GM23248 (cell line): Measurements from ENCODE around the gene HEATR5A.

Experiments
- EZH2 ChIP-seq: fragments of 200-600 bp; sonication (generic); IDR thresholded peaks from 2 replicates; pipeline ENCODE4 v1.6.1; 2018; ENCODE audit warnings: antibody characterized with exemption, mild to moderate bottlenecking; ENCODE audit not compliant: insufficient read depth, poor library complexity, severe bottlenecking
- EZH2phosphoT487 ChIP-seq: fragments of 200-600 bp; sonication (generic); IDR thresholded peaks from 2 replicates; pipeline ENCODE4 v1.6.1; 2018; ENCODE audit warnings: antibody characterized with exemption, moderate library complexity, mild to moderate bottlenecking, low read depth; ENCODE audit not compliant: insufficient read depth

DNA sequence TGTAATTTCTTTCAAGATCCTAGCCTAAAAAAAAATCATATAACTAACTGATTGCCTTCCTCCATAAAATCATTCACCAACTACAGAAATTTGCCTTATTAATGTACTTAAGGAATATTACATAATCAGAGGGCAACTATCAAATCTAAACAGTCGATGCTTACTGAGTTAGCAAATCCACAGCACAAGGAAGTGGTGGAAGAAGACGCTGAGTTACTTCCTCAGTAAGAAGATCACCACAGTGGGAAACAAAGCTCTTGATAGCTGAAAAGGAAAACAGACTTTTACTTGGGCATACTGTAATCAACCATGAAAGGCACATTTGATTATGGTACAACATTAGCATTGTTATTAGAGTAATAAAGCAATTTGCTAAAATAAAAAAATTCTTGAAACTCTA is 48.7 kb downstream of the HEATR5A start:
- TF ChIP-seq EZH2 (no peak), EZH2phosphoT487 (no peak)
